Measurements from ENCODE around the gene ARHGEF10L.

DNA sequence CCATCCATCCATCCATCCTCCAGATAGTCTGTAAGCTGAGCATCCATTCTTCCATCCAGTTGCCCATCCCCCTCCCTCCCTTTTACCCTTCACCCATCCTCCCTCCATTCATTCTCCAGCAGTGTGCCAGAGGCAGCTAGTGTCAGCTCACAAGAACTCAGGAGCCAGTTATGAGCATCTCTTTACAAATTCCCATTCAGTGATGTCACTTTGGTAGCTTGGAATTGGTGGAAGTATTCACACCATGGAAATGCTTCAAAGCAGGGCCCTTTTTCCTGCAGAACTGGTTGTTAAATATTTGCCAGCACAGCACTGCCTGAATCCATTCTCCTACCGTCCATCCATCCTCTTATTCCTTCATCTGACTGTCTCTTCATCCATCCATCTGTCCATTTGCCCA is 72.5 kb downstream of the ARHGEF10L start:
- TF ChIP-seq POLR2AphosphoS5 (IDR thresholded peaks at IDR 0.05; ENCODE audit: insufficient read depth in 1 of 2, low read depth in 1 of 2): no peak
- TF ChIP-seq CTCF (IDR thresholded peaks at IDR 0.05): no peak

Measured in vagina (tissue), 2 donors.